ENCODE measurements around the gene PIP4K2A.

PIP4K2A gene

GRCh38 chr10:22669163-22669711 is 45.1 kb downstream of the PIP4K2A start:
- in situ Hi-C loops (cut with MboI; ENCODE audit: low sequenced_read_pairs) = no loop called here

GRCh38 chr10:22667093-22667480 is 47.3 kb downstream of the PIP4K2A start:
- in situ Hi-C loops (cut with MboI; ENCODE audit: low sequenced_read_pairs) = no loop called here

DNA sequence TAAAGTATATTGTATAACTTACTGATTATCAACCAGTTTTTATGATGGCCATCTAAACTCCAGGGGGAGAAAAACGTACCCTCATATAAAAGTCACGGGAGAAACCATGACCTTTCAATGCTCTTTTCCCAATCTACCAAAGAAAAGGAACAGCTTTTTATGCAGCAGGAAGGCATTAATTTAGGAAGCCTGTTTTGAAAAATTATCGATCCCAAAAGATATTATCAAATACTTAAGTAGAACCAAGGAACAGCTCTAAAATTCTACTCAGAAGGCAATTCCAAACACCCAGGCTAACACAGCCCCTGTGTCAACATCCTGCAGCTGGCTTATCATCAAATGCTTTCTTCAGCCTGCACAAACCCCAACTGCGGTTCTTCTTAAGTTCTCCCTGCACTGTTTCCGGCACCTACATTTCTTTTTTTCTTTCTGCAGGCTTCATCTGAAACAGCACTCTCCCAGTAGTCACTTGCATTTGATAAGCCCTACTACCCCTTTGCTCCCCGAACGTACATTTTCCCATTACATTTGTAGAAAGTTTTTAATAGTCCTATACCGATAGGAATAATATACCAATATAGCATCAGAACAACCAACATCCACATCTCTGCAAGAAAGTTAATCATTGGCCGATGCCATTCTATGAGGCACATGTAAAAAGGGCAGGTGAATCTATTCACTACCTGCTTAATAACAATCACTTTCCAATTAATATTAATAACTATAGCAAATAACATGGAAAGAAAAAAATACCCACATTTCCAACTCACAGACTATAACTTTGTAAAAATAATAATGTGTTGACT is 47.9 kb downstream of the PIP4K2A start:
- in situ Hi-C loops (cut with MboI; ENCODE audit: low sequenced_read_pairs) = no loop called here

DNA sequence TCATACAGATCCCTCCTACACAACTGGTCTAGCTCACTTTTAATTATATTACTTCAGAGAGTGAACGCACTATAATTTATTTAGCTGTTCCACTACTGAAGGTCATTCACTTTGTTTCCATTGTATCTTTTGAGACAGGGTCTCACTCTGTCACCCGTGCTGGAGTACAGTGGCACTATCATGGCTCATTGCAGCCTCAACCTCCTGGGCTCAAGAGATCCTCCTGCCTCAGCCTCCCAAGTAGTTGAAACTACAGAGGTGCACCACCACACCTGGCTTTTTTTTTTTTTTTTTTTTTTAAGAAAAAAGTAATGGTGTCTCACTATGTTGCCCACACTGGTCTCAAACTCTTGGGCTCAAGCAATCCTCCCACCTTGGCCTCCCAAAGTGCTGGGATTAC is 49.0 kb downstream of the PIP4K2A start:
- in situ Hi-C loops (cut with MboI; ENCODE audit: low sequenced_read_pairs) = no loop called here

DNA sequence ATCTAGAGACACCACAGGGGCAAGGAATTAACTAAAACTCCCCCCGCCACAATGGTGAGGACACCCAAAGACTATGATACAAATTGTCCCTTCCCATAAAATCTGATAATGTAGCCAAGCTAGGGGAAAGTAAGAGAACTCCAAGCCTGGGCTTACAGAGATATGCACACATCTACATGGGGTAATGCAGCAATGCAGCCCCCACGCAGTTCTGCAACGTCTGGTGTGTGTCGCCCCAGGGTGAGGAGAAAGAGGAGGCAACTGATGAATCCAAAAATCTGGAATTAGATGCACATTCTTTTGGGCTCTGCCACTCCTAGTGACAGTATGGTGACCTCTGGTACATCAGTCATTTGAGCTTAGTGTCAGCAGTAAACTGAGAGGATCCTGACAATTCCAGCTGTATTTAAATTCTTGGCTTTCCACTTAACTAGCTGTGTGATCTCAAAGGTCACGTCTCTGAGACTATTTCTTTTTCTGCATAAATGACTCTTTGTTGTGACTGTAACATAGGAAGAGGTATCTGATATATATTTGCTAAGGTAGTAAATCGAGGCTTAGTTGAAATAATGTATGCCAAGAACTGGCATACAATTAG is 51.5 kb downstream of the PIP4K2A start:
- in situ Hi-C loops (cut with MboI; ENCODE audit: low sequenced_read_pairs) = no loop called here

- in situ Hi-C loops (cut with MboI; ENCODE audit: low sequenced_read_pairs) = no loop called here
These were observed 54.5 kb downstream of the PIP4K2A start for GRCh38 chr10:22659866-22660265.

GRCh38 chr10:22658745-22659410 is 55.5 kb downstream of the PIP4K2A start:
- in situ Hi-C loops (cut with MboI; ENCODE audit: low sequenced_read_pairs) = no loop called here

- in situ Hi-C loops (cut with MboI; ENCODE audit: low sequenced_read_pairs) = no loop called here
These were observed 56.7 kb downstream of the PIP4K2A start for GRCh38 chr10:22657566-22658225.

DNA sequence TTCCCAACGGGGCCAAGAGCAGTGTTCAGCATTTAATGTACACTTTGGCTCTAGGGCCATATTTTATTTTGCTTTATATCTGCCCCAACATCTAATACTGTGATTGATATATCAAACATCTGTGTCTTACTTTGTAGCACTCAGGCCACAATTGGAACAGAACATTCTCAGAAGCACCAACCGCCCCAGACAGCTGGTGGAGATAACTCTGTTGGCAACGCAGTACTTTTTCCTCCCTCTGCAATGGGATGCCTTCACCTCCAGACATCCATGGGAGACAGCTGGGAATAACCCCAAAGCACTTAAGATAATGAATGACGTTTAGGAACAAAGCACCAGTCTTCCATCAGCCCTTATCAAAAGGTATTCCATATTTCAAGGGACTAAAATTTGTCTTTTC is 57.4 kb downstream of the PIP4K2A start:
- in situ Hi-C loops (cut with MboI; ENCODE audit: low sequenced_read_pairs) = no loop called here

GRCh38 chr10:22656036-22656435 is 58.3 kb downstream of the PIP4K2A start:
- in situ Hi-C loops (cut with MboI; ENCODE audit: low sequenced_read_pairs) = no loop called here

DNA sequence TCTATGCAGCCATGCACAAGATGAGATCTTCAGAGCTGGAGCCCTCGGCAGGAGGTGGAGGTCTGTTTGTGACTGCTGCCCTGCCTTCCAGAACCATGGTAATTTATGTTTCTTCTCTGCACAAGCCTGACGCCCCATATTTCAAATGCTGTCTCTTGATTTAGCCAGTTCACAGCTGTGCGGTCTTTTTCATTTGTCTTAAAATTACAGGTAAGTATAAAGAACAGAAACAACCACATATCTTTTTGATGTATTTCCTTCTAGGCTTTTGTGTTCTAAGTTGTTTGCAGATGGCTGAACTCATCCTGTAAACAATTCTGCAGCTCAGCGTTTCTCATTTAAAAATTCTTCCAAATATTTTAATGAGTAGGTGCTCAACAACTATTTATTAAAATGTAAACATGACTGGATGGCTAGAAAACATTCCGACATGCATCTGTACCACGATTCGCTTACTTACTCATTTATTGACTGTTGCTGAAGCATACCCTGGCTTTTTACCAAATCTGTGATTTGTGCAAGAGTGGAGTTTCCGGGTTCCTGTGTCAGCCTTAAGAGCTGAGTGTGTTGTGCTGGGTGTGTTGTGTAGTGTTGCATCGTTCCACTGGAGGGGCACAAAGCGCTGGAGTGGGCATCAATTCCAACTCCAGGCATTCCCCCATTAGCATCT is 58.9 kb downstream of the PIP4K2A start:
- in situ Hi-C loops (cut with MboI; ENCODE audit: low sequenced_read_pairs) = no loop called here

DNA sequence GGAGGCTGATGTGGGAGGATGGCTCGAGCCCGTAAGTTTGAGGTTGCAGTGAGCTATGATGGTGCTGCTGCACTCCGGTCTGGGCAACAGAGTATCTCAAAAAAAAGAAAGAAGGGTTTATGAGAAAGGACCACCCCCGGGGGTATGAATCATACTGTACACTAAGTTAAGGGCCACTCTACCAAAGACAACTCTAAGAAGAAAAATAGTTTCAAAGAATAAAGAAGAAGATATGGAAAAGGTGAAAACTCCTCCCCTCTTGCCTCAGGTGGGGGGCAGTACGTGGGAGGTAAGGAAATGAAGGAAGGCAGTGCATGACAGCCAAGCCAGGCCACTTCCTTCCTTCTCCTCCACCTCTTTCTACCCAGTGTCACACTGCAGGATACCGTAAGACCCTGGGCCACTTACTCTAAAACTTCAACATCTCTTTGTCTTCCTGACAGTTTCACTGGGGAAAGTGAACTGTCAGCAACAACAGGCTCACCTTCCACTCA is 61.3 kb downstream of the PIP4K2A start:
- in situ Hi-C loops (cut with MboI; ENCODE audit: low sequenced_read_pairs) = no loop called here

- in situ Hi-C loops (cut with MboI; ENCODE audit: low sequenced_read_pairs) = no loop called here
These were observed 63.0 kb downstream of the PIP4K2A start for GRCh38 chr10:22651276-22651980.

DNA sequence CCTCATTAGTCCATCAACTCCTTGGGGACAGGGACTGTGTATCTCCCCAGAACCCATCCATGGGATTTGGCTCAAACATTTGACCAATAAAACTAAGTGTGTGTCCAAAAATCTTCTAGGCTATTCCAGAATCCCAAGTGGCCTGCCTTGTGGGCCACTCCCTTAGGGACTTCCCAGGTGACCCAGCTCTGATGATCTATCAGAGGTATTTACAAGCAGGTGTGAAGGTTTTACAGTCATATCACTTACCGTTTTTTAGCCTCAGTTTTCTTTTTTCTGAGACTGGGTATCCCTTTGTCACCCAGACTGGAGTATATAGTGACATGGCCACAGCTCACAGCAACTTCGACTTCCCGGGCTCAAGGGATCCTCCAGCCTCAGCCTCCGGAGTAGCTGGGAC is 64.4 kb downstream of the PIP4K2A start:
- in situ Hi-C loops (cut with MboI; ENCODE audit: low sequenced_read_pairs) = no loop called here

- in situ Hi-C loops (cut with MboI; ENCODE audit: low sequenced_read_pairs) = no loop called here
These were observed 65.0 kb downstream of the PIP4K2A start for GRCh38 chr10:22649390-22649841.

DNA sequence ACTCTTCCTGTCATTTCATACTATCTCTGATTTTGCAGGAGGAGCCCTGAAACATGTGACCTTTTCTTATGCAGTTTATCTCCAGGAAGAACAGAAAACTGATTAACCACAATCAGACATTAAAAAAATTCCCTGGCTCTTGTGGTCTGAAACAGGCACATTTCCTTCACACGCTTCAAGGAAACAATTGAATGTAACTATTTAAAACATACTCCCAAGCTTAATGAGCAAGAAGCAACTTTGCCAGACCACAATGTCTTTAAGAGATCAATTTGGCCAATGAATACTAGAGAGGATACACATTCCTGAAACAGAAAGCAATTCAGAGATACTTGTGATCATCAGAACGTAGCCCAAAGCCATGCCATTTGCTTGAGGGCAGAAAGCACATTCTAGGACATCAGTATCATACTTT is 65.8 kb downstream of the PIP4K2A start:
- in situ Hi-C loops (cut with MboI; ENCODE audit: low sequenced_read_pairs) = no loop called here

DNA sequence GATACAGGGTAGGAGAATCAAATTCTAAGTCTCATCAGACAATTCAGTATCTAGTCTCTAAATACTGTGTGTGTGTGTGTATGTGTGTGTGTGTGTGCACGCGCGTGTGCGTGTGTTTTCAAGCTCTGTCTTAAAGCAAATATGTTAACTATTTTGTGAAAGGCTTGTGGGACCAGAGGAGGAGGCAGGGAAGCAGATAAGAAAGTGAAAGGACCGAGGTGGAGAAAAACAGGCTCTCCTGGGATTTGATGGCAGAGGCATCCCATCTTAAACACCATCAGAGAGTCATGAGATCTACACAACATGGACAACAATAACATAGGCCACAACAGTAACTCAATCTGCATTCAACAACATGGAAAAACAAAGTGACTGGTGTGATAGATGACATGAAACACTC is 67.1 kb downstream of the PIP4K2A start:
- in situ Hi-C loops (cut with MboI; ENCODE audit: low sequenced_read_pairs) = no loop called here

DNA sequence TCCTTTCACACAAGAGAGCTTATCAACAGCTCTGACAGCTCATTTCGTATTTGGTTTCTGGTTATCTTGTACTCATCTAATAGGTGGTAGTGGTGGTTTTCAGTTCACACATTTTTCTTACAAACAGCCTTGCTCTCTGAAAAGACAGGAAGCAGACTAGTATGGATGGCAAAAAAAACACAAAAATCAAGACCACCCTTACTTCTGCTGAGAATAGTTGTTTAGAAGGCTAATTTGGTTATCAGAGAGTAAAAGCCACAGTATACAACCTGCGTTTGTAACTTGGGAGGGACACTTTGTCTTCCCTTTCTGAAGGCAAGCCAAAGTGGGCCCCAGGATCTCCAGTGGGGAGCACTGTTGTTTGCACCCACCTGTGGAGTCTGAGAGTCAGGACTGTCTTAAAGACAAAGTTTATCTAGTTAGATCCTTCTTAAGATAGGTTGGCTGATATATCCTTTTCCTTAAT is 68.0 kb downstream of the PIP4K2A start:
- in situ Hi-C loops (cut with MboI; ENCODE audit: low sequenced_read_pairs) = no loop called here

DNA sequence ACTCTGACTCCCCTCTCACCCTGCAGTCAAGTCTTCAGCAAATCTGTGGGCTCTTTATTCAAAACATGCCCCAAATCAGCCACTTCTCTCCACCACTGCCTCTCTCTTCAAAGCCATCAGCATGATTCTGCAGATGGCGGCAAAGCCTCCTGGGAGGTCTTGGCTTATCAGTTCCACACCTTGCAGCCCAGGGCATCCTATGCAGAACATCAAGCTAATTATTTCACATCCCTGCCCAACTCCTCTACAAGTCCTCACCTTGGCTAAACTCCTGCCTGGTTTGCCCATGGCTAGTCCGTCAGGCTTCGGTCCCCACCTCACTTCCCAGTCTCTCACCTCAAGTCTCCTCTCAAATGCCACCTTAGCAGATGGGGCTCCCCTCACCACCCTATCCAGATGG is 70.2 kb downstream of the PIP4K2A start:
- in situ Hi-C loops (cut with MboI; ENCODE audit: low sequenced_read_pairs) = no loop called here

GRCh38 chr10:22643775-22644174 is 70.6 kb downstream of the PIP4K2A start:
- in situ Hi-C loops (cut with MboI; ENCODE audit: low sequenced_read_pairs) = no loop called here
